ENCODE data around the gene DEFB124. TPM values are rescaled to one million over a fixed set of nuclear protein-coding genes. Genes with fewer than 3 reads are reported as not detected.
"Not testable (repeated sequence)": the region's sequence is repeated elsewhere in the genome, so short reads cannot be mapped to it uniquely, and the experiment has no call there.

Gene DEFB124
- total RNA-seq, 1 donor from 2014 or later = not detected

- Histone ChIP-seq H3K4me3 (ENCODE audit: insufficient read depth, low read depth, low read length) (no peak overlapping the region), H4K20me1 (ENCODE audit: insufficient read depth, low read length) (no peaks in the 10 kb centered on the region), H3K4me1 (ENCODE audit: insufficient read depth, low read length) (no peaks in the 10 kb centered on the region), H3K4me2 (ENCODE audit: low read length) (no peak overlapping the region), H3K9ac (ENCODE audit: low read length) (no peak overlapping the region), H3K79me2 (ENCODE audit: insufficient read depth, low read length) (no peaks in the 10 kb centered on the region), H3K9me3 (ENCODE audit: insufficient read depth, low read depth, low read length) (no peaks in the 10 kb centered on the region), H3K27me3 (ENCODE audit: insufficient read depth, low read length) (peaks cover 24% of the 10 kb centered on the region), H3K36me3 (ENCODE audit: insufficient read depth, low read length) (no peaks in the 10 kb centered on the region), H3K27ac (ENCODE audit: low read depth, low read length) (no peak overlapping the region), H2AFZ (ENCODE audit: low read depth, low read length) (no peak overlapping the region)
- Mint-ChIP-seq H3K36me3 (ENCODE audit: low read depth, unreplicated experiment) (no peaks in the 10 kb centered on the region), H3K4me3 (ENCODE audit: unreplicated experiment) (no peak overlapping the region), H3K4me1 (ENCODE audit: low read depth, unreplicated experiment) (no peaks in the 10 kb centered on the region), H3K27ac (ENCODE audit: unreplicated experiment) (no peak overlapping the region), H3K27me3 (ENCODE audit: low read depth, unreplicated experiment) (peaks cover 38% of the 10 kb centered on the region), H3K9me3 (ENCODE audit: unreplicated experiment) (peaks cover 16% of the 10 kb centered on the region)
- FAIRE-seq = no peak
- TF ChIP-seq CTCF (IDR thresholded peaks at IDR 0.05; ENCODE audit: insufficient read depth, low read depth, low read length) = no peak
- TF ChIP-seq EZH2 (IDR thresholded peaks at IDR 0.05; ENCODE audit: insufficient read depth, low read length) = no peak
- DNase-seq (ENCODE audit: low read depth) = no peak
These were observed 1.4 kb downstream of the DEFB124 start for GRCh38 chr20:31473331-31474096.

GRCh38 chr20:31472395-31473330 lies 2.3 kb downstream of the DEFB124 start:
- H3K27me3 ChIP-seq (ENCODE audit: insufficient read depth, low read length) = peaks cover 24% of the 10 kb centered on the region
- no peak for DNase-seq (ENCODE audit: low read depth)
- H2AFZ ChIP-seq (ENCODE audit: low read depth, low read length) = no peak overlapping the region
- H3K9me3 ChIP-seq (ENCODE audit: insufficient read depth, low read depth, low read length) = no peaks in the 10 kb centered on the region
- peaks cover 19% of the 10 kb centered on the region for H3K9me3 Mint-ChIP-seq (ENCODE audit: unreplicated experiment)
- peaks cover 39% of the 10 kb centered on the region for H3K27me3 Mint-ChIP-seq (ENCODE audit: low read depth, unreplicated experiment)
- H3K4me3 ChIP-seq (ENCODE audit: insufficient read depth, low read depth, low read length) = no peak overlapping the region
- no peak overlapping the region for H3K27ac Mint-ChIP-seq (ENCODE audit: unreplicated experiment)
- H3K79me2 ChIP-seq (ENCODE audit: insufficient read depth, low read length) = no peaks in the 10 kb centered on the region
- no peaks in the 10 kb centered on the region for H3K36me3 Mint-ChIP-seq (ENCODE audit: low read depth, unreplicated experiment)
- H3K4me1 Mint-ChIP-seq (ENCODE audit: low read depth, unreplicated experiment) = no peaks in the 10 kb centered on the region
- H3K27ac ChIP-seq (ENCODE audit: low read depth, low read length) = no peak overlapping the region
- no peaks in the 10 kb centered on the region for H4K20me1 ChIP-seq (ENCODE audit: insufficient read depth, low read length)
- FAIRE-seq = no peak
- H3K4me2 ChIP-seq (ENCODE audit: low read length) = no peak overlapping the region
- no peak overlapping the region for H3K9ac ChIP-seq (ENCODE audit: low read length)
- no peaks in the 10 kb centered on the region for H3K36me3 ChIP-seq (ENCODE audit: insufficient read depth, low read length)
- no peak overlapping the region for H3K4me3 Mint-ChIP-seq (ENCODE audit: unreplicated experiment)
- TF ChIP-seq CTCF (IDR thresholded peaks at IDR 0.05; ENCODE audit: insufficient read depth, low read depth, low read length) = no peak
- no peak for TF ChIP-seq EZH2 (IDR thresholded peaks at IDR 0.05; ENCODE audit: insufficient read depth, low read length)
- H3K4me1 ChIP-seq (ENCODE audit: insufficient read depth, low read length) = no peaks in the 10 kb centered on the region

GRCh38 chr20:31470946-31471345 lies 4.0 kb downstream of the DEFB124 start:
- H3K79me2 ChIP-seq (ENCODE audit: insufficient read depth, low read length); H3K9ac ChIP-seq (ENCODE audit: low read length); H2AFZ ChIP-seq (ENCODE audit: low read depth, low read length); H3K27ac Mint-ChIP-seq (ENCODE audit: unreplicated experiment); H3K4me1 Mint-ChIP-seq (ENCODE audit: low read depth, unreplicated experiment); H3K4me3 ChIP-seq (ENCODE audit: insufficient read depth, low read depth, low read length); H3K4me3 Mint-ChIP-seq (ENCODE audit: unreplicated experiment); H3K4me1 ChIP-seq (ENCODE audit: insufficient read depth, low read length); H3K36me3 Mint-ChIP-seq (ENCODE audit: low read depth, unreplicated experiment); H3K36me3 ChIP-seq (ENCODE audit: insufficient read depth, low read length); FAIRE-seq; H3K4me2 ChIP-seq (ENCODE audit: low read length); H3K9me3 ChIP-seq (ENCODE audit: insufficient read depth, low read depth, low read length); H4K20me1 ChIP-seq (ENCODE audit: insufficient read depth, low read length); DNase-seq (ENCODE audit: low read depth); H3K27ac ChIP-seq (ENCODE audit: low read depth, low read length): not testable (repeated sequence)
- H3K27me3 ChIP-seq (ENCODE audit: insufficient read depth, low read length) = peaks cover 12% of the 10 kb centered on the region
- H3K9me3 Mint-ChIP-seq (ENCODE audit: unreplicated experiment) = peaks cover 14% of the 10 kb centered on the region
- H3K27me3 Mint-ChIP-seq (ENCODE audit: low read depth, unreplicated experiment) = peaks cover 25% of the 10 kb centered on the region
